ENCODE data around the gene PRR5L. TPM values are rescaled to one million over a fixed set of nuclear protein-coding genes. Genes with fewer than 3 reads are reported as not detected.
A peak's percentile ranks its signal among the peaks of the same experiment; 100 is the strongest.

PRR5L gene
- total RNA-seq, 1 donor from 2014 or later = 6.7 TPM

DNA sequence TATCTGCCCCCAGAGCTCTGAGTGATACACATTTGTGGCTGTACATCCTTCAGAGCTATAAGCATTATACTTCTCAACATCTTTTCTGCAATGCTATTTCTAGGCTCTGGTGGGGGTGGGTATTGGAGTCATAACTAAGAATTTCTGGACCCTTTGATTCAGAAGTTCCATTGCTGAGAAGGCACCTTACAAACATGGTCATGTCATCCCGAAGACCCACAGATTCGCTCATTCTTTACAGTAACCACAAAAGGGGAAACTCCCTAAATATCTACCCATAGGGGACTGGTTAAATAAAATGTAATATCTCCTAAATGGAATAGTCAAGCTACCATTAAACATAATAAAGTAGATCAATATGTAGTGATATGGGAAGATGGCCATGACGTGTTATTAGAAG, 98.8 kb downstream of the PRR5L start:
- Mint-ChIP-seq H3K4me1 (peaks cover 6% of the 10 kb centered on the region), H3K4me3 (no peak overlapping the region), H3K9me3 (peaks cover 15% of the 10 kb centered on the region), H3K27me3 (ENCODE audit: low read depth) (no peaks in the 10 kb centered on the region), H3K36me3 (peaks cover 10% of the 10 kb centered on the region), H3K27ac (no peak overlapping the region)
- TF ChIP-seq, protein P1, sequence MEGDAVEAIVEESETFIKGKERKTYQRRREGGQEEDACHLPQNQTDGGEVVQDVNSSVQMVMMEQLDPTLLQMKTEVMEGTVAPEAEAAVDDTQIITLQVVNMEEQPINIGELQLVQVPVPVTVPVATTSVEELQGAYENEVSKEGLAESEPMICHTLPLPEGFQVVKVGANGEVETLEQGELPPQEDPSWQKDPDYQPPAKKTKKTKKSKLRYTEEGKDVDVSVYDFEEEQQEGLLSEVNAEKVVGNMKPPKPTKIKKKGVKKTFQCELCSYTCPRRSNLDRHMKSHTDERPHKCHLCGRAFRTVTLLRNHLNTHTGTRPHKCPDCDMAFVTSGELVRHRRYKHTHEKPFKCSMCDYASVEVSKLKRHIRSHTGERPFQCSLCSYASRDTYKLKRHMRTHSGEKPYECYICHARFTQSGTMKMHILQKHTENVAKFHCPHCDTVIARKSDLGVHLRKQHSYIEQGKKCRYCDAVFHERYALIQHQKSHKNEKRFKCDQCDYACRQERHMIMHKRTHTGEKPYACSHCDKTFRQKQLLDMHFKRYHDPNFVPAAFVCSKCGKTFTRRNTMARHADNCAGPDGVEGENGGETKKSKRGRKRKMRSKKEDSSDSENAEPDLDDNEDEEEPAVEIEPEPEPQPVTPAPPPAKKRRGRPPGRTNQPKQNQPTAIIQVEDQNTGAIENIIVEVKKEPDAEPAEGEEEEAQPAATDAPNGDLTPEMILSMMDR (IDR thresholded peaks at IDR 0.05; ENCODE audit: unreplicated experiment) = no peak
- DNase-seq (ENCODE audit: low spot score in 2 of 2, unreplicated experiment in 2 of 2) = no peak

DNA sequence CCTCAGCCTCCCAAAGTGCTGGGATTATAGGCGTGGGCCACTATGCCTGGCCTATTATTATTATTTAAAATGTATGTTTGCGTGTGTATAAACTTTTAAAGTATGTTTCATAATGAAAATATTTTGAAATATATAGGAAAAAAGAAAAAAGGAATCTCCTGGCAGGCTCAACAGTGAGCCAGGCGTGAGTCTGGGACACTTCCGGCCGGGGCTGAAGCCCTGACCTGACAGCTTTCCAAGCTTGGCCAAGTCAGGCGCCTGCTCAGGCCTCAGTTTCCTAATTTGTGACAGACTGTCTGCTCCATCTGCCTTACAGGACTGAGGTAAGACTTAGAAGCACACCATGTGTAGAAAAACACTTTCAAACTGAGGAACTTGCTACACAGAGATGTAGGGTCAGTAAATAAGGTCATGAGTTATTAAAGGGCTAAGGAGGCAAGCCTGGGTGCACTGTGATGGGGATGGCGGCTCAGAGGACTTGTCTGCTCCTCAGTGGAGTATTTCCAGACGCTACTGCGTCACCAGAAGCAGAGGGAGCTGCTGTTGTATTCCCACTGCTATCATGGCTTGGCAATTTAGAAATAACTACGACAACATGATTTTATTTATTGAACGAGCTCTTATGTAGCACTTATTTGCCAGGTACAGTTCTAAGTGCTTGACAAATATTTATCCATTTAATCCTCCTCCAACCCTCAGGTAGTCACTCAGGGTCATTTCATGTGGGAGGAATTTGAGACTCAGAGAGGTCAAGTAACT, 100.1 kb downstream of the PRR5L start:
- H3K27ac Mint-ChIP-seq = no peak overlapping the region
- no peaks in the 10 kb centered on the region for H3K27me3 Mint-ChIP-seq (ENCODE audit: low read depth)
- TF ChIP-seq, protein P1 (IDR thresholded peaks at IDR 0.05; ENCODE audit: unreplicated experiment) = no peak
- H3K4me3 Mint-ChIP-seq = no peak overlapping the region
- peaks cover 6% of the 10 kb centered on the region for H3K4me1 Mint-ChIP-seq
- H3K36me3 Mint-ChIP-seq = peaks cover 11% of the 10 kb centered on the region
- no peak for DNase-seq (ENCODE audit: low spot score in 2 of 2, unreplicated experiment in 2 of 2)
- H3K9me3 Mint-ChIP-seq = peaks cover 15% of the 10 kb centered on the region

DNA sequence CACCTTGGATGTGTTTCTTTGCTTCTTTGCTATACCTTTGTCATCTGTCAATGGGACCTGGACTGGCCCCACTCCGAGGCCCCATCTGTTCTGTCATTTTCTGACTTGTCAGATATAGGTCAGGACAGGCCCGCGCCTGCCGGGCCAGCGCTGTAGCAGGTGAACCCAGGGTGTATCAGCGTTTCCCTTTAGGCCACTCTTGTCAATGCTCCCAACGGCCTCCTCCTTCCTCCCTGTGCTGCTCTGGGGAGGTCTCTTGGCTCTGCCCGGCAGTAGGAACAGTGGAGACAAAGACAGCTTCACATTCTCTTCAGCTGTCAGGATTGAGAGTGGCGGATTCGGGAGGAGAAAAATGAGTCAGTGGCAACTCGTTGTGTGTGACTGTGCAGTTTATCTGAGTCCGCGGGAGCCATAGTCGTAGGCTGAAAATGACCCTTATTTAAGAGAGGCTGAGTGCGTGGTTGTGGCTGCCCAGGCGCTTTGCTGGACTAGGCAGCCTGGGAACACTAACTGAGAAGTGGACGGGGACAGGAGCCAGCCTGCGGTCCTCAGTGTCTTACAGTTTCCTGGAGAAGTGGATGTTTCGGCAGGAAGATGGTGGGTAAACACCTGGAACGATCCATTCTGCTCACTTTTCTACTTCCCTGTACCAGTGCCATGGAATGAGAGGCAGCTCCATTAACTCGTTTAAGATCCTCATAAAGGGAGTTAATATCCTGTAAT, 102.3 kb downstream of the PRR5L start:
- Mint-ChIP-seq H3K36me3 (peaks cover 5% of the 10 kb centered on the region), H3K4me1 (peaks cover 6% of the 10 kb centered on the region), H3K27me3 (ENCODE audit: low read depth) (no peaks in the 10 kb centered on the region), H3K4me3 (no peak overlapping the region), H3K9me3 (peaks cover 4% of the 10 kb centered on the region), H3K27ac (peak overlapping the region; percentile 51)
- TF ChIP-seq, protein P1 (IDR thresholded peaks at IDR 0.05; ENCODE audit: unreplicated experiment) = no peak
- no peak for DNase-seq (ENCODE audit: low spot score in 2 of 2, unreplicated experiment in 2 of 2)

DNA sequence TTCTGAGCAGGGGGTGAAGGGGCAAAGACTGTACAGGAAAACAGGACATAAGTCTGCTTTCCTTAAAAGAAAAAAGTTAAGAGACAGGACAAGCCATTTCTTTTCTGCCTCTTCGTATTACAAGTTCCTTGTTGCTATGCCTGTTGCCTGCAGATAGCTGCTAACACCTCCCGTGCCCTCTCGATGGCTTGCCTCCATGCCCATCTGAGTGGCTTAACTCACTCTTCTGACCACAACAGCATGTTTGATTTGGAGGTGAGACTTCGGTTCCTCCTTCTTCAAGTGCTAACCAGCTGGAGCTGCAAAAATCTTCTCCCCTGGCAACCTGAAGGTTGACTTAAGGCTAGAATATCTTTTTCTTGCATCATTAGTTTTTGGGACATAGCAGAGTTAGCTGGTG, 103.1 kb downstream of the PRR5L start:
- no peak for DNase-seq (ENCODE audit: low spot score in 2 of 2, unreplicated experiment in 2 of 2)
- H3K4me1 Mint-ChIP-seq = peaks cover 6% of the 10 kb centered on the region
- no peaks in the 10 kb centered on the region for H3K27me3 Mint-ChIP-seq (ENCODE audit: low read depth)
- no peaks in the 10 kb centered on the region for H3K9me3 Mint-ChIP-seq
- TF ChIP-seq, protein P1 (IDR thresholded peaks at IDR 0.05; ENCODE audit: unreplicated experiment) = no peak
- H3K27ac Mint-ChIP-seq = no peak overlapping the region
- H3K4me3 Mint-ChIP-seq = no peak overlapping the region
- H3K36me3 Mint-ChIP-seq = peaks cover 2% of the 10 kb centered on the region

DNA sequence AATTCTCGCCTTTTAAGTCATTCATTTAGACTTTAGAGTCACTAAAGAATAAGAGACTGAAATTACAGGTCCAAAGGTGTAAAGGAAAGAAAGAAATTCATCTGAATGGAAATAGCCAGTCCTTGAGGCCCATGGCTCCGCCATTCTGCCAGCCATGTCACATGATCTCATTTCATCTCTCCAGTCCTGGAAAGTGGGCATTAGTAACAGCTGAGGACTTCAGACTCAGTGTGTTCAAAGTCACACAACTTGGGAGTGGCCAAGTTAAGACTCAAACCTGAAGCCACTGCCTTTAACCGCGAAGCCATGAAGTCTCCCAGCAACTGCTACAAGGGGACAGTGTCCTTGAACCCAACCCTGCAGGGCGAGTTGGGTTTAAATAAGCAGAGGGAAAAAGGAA, 103.7 kb downstream of the PRR5L start:
- Mint-ChIP-seq H3K9me3 (no peaks in the 10 kb centered on the region), H3K4me1 (peaks cover 6% of the 10 kb centered on the region), H3K4me3 (no peak overlapping the region), H3K27ac (no peak overlapping the region), H3K27me3 (ENCODE audit: low read depth) (no peaks in the 10 kb centered on the region), H3K36me3 (peaks cover 2% of the 10 kb centered on the region)
- TF ChIP-seq, protein P1 (IDR thresholded peaks at IDR 0.05; ENCODE audit: unreplicated experiment) = no peak
- no peak for DNase-seq (ENCODE audit: low spot score in 2 of 2, unreplicated experiment in 2 of 2)

Data from mesothelial cell of epicardium (in vitro differentiated cells).